ENCODE results near the gene LEFTY1.

Gene LEFTY1

DNA sequence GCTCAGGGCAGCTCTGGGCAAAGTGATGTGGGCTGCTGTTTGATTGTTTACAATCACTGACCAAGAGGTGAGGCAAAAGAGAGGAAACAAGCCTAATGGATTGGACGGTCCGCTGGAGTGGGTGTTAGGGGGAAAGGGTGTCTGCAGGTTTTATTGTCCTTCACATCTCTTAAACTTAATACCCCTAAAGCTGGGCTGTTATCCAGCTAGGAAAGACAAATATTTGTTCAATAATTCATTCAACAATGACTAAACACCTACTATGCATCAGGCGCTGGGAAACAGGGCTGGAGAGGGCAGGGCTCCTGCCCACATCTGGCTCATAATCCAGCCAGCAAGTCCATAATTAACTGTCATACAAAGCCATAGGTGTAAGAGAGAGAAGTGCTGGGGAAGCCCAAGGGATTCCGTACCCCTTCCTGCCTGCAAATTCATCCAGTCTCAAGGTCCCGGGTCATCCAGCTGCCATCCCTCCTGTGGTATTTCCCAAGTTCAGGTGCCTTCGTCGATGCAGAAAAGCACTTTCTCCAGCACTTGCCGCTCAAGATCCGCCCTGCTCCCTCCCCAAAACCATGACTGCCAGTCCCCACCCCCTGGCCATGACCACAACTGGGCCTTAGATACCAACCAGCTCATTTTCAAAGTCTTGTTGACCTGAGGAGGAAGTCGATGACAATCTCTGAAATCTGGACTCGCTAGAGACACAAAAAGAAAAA lies 17.4 kb downstream of the LEFTY1 start:
- no peak for DNase-seq

GRCh38 chr1:225870911-225871310 lies 18.0 kb downstream of the LEFTY1 start:
- DNase-seq, result no peak

DNA sequence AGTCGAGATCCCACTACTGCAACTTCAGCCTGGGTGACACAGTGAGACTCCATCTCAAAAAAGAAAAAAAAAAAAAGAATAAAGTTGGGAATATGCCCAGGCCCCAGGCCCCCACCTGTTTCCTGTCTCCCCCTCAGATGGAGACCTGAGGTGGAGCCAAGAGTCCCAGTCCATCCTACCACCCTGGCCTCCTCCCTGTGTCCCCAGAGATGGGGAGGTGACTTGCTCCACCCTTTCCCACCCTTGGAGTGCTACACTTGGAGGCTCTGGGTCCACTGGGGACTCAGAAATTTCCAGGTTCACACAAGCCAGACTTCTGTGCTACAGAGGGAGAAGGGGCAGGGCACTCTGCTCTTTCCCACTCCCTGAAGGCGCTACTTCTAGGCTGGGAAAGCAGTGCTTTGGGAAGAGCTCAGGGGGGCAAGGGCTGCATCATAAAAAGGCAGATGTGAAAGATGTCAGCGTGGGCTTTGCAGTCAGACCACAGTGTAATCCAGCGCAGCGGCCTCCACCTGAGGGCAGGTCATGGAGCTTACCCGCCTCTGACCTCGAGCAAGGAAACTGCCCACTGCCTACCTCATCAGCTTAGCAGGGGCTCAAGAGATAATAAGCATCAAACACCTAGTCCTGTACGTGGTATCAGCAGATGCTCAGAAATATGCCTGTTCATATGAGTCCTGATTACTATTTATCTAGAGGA lies 20.2 kb downstream of the LEFTY1 start:
- no peak for DNase-seq

- DNase-seq, result no peak
These were observed 22.0 kb downstream of the LEFTY1 start for GRCh38 chr1:225866981-225867380.

DNA sequence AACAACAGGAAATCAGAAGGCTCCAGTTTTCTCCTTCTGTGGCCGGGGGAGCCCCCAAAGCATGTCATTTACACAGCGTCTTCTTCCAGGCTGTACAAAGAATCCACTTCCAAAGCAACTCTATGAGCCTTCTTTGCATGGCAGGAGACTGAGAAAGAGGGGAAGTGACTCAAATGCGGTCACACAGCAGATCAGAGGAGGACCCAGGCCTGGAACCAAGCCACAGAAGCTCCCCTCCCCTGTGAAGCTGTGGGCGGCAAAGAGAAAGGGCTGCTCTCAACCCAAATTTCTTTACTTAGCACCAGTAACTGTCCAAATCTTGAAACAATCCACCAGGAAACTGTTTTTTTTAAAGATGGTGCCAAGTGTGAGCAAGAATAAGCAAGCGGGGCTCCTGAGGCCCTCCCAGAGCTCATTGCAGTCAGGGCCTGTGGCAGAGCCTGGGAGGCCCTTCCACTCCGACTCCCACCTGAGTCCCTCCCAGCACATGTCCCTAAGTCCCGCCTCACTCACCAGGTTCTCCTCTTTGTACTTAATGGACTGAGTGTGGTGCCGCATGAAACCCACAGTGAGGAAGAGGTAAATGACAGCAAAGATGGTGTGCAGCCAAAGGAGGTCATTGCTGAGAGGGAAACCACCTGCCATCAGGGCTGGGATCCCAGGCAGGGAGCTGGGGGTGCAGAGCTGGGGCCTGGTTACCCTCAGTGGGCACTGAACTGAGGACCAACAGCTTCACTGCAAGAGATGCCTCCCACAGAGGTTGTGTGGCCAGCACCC lies 22.7 kb downstream of the LEFTY1 start:
- peak; percentile 83 for DNase-seq

DNA sequence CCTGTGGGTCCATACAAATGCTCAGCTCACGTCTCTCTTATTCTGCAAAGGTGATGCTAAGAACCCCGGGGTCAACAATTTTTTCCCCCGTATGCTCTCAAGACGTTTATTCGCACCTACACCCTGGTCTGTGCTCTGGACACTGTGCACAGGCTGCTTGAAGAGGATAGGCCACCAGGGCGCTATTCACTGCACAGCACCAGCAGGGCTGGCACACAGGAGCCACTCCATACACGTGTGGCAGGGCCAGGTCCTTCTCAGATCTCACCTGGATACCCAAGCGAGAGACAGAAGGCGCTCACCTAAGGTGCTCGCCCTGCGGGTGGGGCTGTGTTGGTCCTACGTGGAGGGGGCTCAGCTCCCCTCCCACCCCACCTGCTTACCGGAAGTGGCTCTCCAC lies 23.4 kb downstream of the LEFTY1 start:
- peak; percentile 41 for DNase-seq

DNA sequence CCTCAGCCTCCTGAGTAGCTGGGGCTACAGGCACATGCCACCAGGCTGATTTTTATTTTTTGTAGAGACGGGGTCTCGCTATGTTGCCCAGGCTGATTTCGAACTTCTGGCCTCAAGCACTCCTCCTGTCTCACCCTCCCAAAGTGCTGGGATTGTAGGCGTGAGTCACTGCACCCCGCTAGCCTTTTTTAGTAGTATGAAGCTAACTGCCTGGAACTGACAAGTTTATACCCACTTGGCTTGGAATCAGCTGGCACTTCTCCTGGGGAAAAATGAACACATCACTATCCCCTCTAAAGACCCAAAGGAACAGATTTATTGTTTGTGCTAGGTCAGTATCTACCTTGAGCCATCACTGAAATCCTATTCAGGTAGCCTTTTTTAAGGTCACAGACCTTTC lies 25.8 kb downstream of the LEFTY1 start:
- DNase-seq, result no peak

GRCh38 chr1:225862581-225862950 lies 26.4 kb downstream of the LEFTY1 start:
- DNase-seq, result no peak

DNA sequence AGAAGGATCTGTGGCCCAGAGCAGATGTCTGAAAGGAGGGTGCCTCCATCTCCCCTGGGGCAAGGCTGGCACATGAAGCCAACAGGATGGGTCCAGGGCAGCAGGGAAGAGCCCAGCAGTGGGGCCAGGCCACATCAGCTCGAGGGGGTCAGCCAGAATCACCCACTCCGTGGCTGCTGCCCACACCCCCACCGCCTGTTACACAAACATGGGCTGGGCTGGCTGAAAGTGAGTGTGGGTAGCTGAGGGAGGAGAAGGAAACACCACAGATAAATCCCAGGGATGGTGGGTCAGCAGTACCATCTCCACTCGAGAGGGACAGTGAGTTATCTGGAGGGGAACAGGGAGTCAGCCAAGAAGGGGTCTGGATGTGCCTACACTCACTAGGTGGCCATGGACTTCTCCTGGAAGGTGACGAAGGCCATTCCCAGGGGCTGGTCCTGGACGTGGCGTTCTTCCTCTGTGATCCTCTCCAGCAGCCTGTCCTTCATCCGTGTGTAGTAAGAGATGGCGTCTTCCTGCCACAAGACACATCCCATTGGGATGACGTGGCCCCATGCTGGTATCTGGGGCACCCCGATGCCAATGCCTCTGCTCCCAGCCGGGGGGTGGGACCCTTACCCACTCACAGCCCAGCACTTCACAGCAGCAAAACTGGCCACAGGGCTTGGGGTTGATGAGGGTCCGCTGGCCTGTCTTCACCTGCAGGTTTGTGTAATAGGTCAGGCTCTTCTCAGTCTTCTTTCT lies 26.9 kb downstream of the LEFTY1 start:
- DNase-seq, result no peak

DNA sequence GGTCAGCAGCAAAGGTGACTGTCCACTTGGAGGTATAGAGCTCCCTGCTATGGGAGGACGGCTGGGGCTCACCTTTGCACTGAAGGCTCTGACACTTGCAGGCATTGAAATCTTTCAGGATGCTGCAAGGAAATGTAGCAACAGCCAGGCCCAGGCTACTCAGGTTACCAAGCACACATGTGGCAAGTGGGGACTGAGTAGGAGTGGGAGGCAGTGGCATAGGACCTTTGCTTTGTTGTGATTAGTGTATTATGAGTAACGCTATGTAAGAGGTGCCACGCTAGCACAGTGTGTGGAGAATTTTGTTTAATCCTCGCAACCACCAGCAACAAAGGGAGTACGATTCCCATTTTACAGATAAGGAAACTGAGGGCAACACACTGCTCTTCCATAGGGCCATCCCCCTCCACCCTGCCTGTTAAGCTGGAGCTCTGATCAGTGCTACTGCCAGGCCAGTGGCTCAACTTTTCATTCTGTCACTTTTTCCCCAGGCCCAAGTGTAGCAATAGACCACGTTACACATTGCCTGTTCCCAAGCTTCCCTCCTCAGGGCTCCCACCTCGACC lies 28.0 kb downstream of the LEFTY1 start:
- no peak for DNase-seq

DNA sequence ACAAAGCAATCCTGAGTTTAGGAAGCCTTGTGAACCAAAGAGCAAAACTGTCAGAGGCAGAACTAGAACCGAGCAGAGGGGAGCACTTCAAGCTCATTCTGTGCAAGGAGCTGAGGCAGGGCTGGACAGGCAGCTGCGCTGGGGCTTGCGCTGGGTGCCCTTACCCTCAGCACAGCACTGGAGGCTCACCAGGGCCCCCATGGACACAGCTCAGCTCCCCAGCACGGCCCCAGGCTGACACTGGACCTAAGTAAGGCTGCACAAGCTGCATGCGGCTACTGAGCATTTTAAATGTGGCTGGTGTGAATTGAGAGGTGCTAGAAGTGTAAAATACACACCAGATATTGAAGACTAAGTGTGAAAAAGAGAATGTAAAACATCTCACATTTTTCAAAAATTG lies 28.8 kb downstream of the LEFTY1 start:
- DNase-seq, result no peak

DNA sequence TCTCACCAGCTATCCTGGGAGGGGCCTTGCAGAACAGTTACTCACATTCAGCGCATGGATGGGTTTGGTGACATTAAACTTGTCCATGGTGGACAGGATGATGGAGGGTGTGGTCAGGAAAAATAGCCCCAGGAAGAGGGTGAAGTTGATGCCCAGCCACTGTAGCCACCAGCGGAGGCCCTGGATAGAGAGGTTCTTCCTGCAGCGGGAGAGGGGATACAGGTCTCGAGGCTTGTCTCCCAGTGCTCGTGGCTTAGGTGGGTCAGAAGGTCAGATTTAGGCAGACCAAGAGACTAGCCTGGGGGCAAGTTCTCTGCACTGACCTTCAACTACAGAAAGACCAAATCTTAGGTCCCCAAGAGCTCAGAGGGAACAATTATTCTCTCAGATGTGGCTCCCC lies 29.8 kb downstream of the LEFTY1 start:
- DNase-seq, result no peak

DNA sequence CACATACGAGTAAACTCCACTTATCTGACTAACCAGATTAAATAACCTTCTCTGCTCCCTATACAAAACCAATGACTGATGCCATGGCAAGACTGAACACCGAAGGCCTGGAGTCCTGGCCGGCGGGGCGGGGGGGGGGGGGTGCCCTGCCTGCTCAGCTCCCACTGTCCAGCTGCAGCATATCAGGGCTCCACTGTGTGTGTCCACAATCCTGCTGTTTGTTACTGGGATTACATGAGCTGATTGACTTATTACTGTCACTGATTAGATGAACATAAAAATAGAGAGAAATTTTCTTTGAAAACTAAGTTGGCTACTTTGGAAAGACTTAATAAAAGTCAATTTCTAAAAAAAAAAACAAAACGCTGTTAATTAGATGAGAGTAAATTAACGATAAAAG lies 31.7 kb downstream of the LEFTY1 start:
- no peak for DNase-seq

GRCh38 chr1:225855503-225856300 lies 33.2 kb downstream of the LEFTY1 start:
- no peak for DNase-seq

- DNase-seq, result no peak
These were observed 35.5 kb downstream of the LEFTY1 start for GRCh38 chr1:225853441-225853840.

DNA sequence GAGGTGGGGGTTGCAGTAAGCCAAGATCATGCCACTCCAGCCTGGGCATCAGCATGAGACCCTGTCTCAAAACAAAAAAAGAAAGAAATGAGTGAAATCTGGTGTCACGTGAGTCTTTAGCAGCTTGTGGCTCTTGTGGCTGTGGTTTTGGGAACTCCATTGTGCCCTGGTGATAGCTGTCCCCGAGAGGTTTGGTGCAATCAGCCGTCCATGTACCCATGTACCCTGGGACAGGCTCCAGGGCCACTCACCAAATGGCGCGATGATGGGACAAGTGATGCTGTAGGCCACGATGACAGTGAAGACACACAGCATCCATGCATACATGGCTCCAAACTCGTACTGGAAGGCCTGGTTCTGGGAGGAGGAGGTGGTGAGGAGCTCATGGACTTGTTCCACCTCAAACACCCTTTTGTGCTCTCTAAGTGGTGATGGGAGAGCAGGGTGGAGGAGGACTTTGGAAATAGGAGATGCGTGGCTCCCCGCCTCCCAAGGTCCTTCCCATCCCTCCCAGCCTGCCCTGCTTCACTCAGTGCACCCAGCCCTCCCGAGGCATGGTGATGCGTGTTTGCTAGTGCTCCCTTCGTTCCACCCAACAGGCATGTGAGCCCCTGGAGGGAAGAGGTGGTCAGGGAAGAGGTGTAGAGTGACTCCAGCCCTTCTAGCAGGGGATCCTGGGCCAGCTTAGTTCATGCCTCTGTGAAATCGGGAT lies 36.4 kb downstream of the LEFTY1 start:
- DNase-seq, result no peak

DNA sequence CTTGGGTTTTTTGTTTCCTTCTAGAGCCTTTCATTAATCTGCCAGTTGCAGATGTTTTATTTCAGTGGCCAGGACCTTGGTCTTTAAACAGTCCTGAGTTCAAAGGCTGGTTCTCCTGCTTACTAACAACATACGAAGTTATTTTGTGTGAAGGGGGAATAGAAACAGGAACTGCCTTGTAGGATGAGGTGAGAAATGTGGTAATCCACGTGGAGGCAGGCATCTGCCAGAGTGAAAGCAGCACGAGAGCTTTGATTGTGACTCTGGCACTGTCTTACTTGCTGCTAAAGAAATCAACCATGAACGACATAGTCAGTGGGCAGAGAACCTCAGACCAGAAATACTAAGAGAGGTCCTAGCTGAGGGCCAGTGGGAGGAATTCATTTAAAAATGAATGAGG lies 37.1 kb downstream of the LEFTY1 start:
- DNase-seq, result no peak

DNA sequence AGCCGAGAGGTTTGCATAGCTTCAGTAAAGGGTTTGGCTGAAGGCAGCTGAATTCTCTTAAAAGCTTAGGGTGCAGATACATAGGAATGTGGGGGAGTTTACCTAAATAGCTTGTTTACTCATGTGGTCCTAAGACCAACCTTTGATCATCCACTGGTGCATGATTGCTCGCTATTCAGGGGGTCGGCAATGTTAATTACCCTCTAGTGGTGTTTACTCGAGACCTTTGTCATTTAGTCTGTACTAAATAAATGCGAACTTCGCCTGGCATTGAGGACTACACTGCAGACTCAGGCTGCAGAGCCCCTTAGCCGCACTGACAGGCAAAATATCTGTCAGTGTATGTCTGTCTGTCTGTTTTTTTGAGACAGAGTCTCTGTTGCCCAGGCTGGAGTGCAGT lies 38.6 kb downstream of the LEFTY1 start:
- DNase-seq, result no peak

- peak; percentile 49 for DNase-seq
These were observed 39.0 kb downstream of the LEFTY1 start for GRCh38 chr1:225849925-225850324.

- peak; percentile 53 for DNase-seq
These were observed 40.7 kb downstream of the LEFTY1 start for GRCh38 chr1:225848030-225848955.
